Stimulated activated naive CD8-positive, alpha-beta T cell treated with anti-CD3 and anti-CD28 coated beads, Interleukin-15, amount 100 ng/mL, for 72 hours (primary cell): ENCODE data around the gene B3GLCT.
A peak's percentile ranks its signal among the peaks of the same experiment; 100 is the strongest.

ENCODE experiments used
- ATAC-seq: fragments of 150-1000 bp; cut with Tn5 transposase; 2 replicates; pipeline ENCODE4 v1.10.0; 2021; ENCODE audit warnings: mild to moderate bottlenecking, moderate library complexity
- DNase-seq, 2 donors: peaks; one replicate each; pipeline ENCODE4 v3.0.0; 2021 to 2022
- H3K27ac Mint-ChIP-seq, 2 donors: one replicate each; pipeline ENCODE4 v1.8.0; 2022; ENCODE audit warnings: mild to moderate bottlenecking in 2 of 2, mixed read lengths in 2 of 2, moderate library complexity in 2 of 2
- H3K27me3 Mint-ChIP-seq: one replicate; pipeline ENCODE4 v1.8.0; 2022; ENCODE audit warnings: mixed read lengths
- H3K4me1 Mint-ChIP-seq: one replicate; pipeline ENCODE4 v1.8.0; 2022; ENCODE audit warnings: mild to moderate bottlenecking, mixed read lengths
- H3K4me3 Mint-ChIP-seq, 2 donors: one replicate each; pipeline ENCODE4 v1.8.0; 2022; ENCODE audit warnings: mild to moderate bottlenecking in 2 of 2, mixed read lengths in 2 of 2, moderate library complexity in 1 of 2
- H3K9me3 Mint-ChIP-seq, 2 donors: one replicate each; pipeline ENCODE4 v1.8.0; 2022; ENCODE audit warnings: mixed read lengths in 2 of 2

The B3GLCT gene

GRCh38 chr13:31199849-31200636 is at the start of gene B3GLCT:
Gene B3GLCT, plus strand, starts transcription at chr13:31199975. Its CDS starts 110 bp downstream, at chr13:31200085.
- H3K27ac Mint-ChIP-seq: peak within 1 kb of the TSS in 1 of 2 donors; percentile 97
- H3K4me3 Mint-ChIP-seq: peak within 1 kb of the TSS; percentile 76 to 93
- H3K9me3 Mint-ChIP-seq: no peaks in the 10 kb centered on the region
- peak; percentile 80 for ATAC-seq
- H3K27me3 Mint-ChIP-seq: no peaks in the 10 kb centered on the region
- peak; percentile 82 to 88 for DNase-seq
- peaks cover 31% of the 10 kb centered on the region for H3K4me1 Mint-ChIP-seq

- Mint-ChIP-seq H3K27ac (peak overlapping the region; percentile 74 to 75), H3K4me1 (peaks cover 19% of the 10 kb centered on the region), H3K9me3 (no peaks in the 10 kb centered on the region), H3K27me3 (no peaks in the 10 kb centered on the region), H3K4me3 (no peak overlapping the region)
- DNase-seq (no peak), ATAC-seq (no peak)
Observed at GRCh38 chr13:31150315-31150985, 49.3 kb upstream of the B3GLCT start.

- DNase-seq (no peak), ATAC-seq (no peak)
- H3K4me3 Mint-ChIP-seq: no peak overlapping the region
- H3K4me1 Mint-ChIP-seq: peaks cover 17% of the 10 kb centered on the region
- H3K9me3 Mint-ChIP-seq: no peaks in the 10 kb centered on the region
- H3K27me3 Mint-ChIP-seq: no peaks in the 10 kb centered on the region
- H3K27ac Mint-ChIP-seq: no peak overlapping the region
Observed at GRCh38 chr13:31151837-31152236, 47.9 kb upstream of the B3GLCT start.

- Mint-ChIP-seq H3K27me3 (no peaks in the 10 kb centered on the region), H3K4me1 (peaks cover 37% of the 10 kb centered on the region), H3K4me3 (no peak overlapping the region), H3K27ac (no peak overlapping the region), H3K9me3 (no peaks in the 10 kb centered on the region)
- ATAC-seq (no peak), DNase-seq (no peak)
Observed at GRCh38 chr13:31154939-31155338, 44.8 kb upstream of the B3GLCT start.

GRCh38 chr13:31159306-31159705 is 40.5 kb upstream of the B3GLCT start:
- Mint-ChIP-seq H3K4me3 (peak overlapping the region; percentile 92 to 95), H3K4me1 (peaks cover 37% of the 10 kb centered on the region), H3K9me3 (no peaks in the 10 kb centered on the region), H3K27ac (peak overlapping the region; percentile 50 to 85), H3K27me3 (no peaks in the 10 kb centered on the region)
- DNase-seq: no peak
- ATAC-seq: no peak

- ATAC-seq (peak; percentile 36), DNase-seq (peak; percentile 66 to 76)
- peaks cover 37% of the 10 kb centered on the region for H3K4me1 Mint-ChIP-seq
- peak overlapping the region; percentile 92 to 95 for H3K4me3 Mint-ChIP-seq
- no peaks in the 10 kb centered on the region for H3K9me3 Mint-ChIP-seq
- H3K27ac Mint-ChIP-seq: peak overlapping the region; percentile 99 to 100
- H3K27me3 Mint-ChIP-seq: no peaks in the 10 kb centered on the region
Observed at GRCh38 chr13:31160857-31161556, 38.8 kb upstream of the B3GLCT start.

GRCh38 chr13:31161557-31162150 is 38.1 kb upstream of the B3GLCT start, which contains the start of gene HSPH1:
Gene HSPH1, minus strand, starts transcription at chr13:31161904. Its CDS starts 322 bp downstream, at chr13:31161582.
- DNase-seq: peak; percentile 97 to 99
- Mint-ChIP-seq H3K9me3 (no peaks in the 10 kb centered on the region), H3K4me3 (peak within 1 kb of the TSS; percentile 92 to 95), H3K27me3 (no peaks in the 10 kb centered on the region), H3K27ac (peak within 1 kb of the TSS; percentile 99 to 100), H3K4me1 (peaks cover 37% of the 10 kb centered on the region)
- ATAC-seq: peak; percentile 86

GRCh38 chr13:31162151-31163008 is 37.4 kb upstream of the B3GLCT start:
- Mint-ChIP-seq H3K4me3 (peak overlapping the region; percentile 92 to 95), H3K4me1 (peaks cover 32% of the 10 kb centered on the region), H3K27ac (peak overlapping the region; percentile 99 to 100), H3K9me3 (no peaks in the 10 kb centered on the region), H3K27me3 (no peaks in the 10 kb centered on the region)
- ATAC-seq (peak; percentile 90), DNase-seq (peak; percentile 95 to 97)

- H3K4me3 Mint-ChIP-seq: no peak overlapping the region
- H3K27me3 Mint-ChIP-seq: no peaks in the 10 kb centered on the region
- DNase-seq (no peak), ATAC-seq (no peak)
- H3K27ac Mint-ChIP-seq: no peak overlapping the region
- H3K4me1 Mint-ChIP-seq: peaks cover 27% of the 10 kb centered on the region
- no peaks in the 10 kb centered on the region for H3K9me3 Mint-ChIP-seq
Observed at GRCh38 chr13:31166591-31166990, 33.2 kb upstream of the B3GLCT start.

- no peaks in the 10 kb centered on the region for H3K27me3 Mint-ChIP-seq
- DNase-seq (no peak), ATAC-seq (peak; percentile 77)
Observed at GRCh38 chr13:31167490-31167889, 32.3 kb upstream of the B3GLCT start.

GRCh38 chr13:31168166-31168565 is 31.6 kb upstream of the B3GLCT start:
- ATAC-seq (no peak), DNase-seq (no peak)
- Mint-ChIP-seq H3K9me3 (no peaks in the 10 kb centered on the region), H3K27me3 (peaks cover 3% of the 10 kb centered on the region), H3K4me1 (peaks cover 21% of the 10 kb centered on the region), H3K27ac (no peak overlapping the region), H3K4me3 (peak overlapping the region in 1 of 2 donors; percentile 10)

More at GRCh38 chr13:31167490-31167889, 32.3 kb upstream of the B3GLCT start:
- H3K4me3 Mint-ChIP-seq: no peak overlapping the region
- H3K4me1 Mint-ChIP-seq: peaks cover 27% of the 10 kb centered on the region
- no peak overlapping the region for H3K27ac Mint-ChIP-seq
- no peaks in the 10 kb centered on the region for H3K9me3 Mint-ChIP-seq

GRCh38 chr13:31168736-31169135 is 31.0 kb upstream of the B3GLCT start:
- Mint-ChIP-seq H3K27ac (peak overlapping the region in 1 of 2 donors; percentile 17), H3K4me3 (no peak overlapping the region), H3K27me3 (peaks cover 9% of the 10 kb centered on the region), H3K4me1 (peaks cover 19% of the 10 kb centered on the region), H3K9me3 (no peaks in the 10 kb centered on the region)
- ATAC-seq: no peak
- no peak for DNase-seq

GRCh38 chr13:31172001-31172400 is 27.8 kb upstream of the B3GLCT start:
- ATAC-seq: no peak
- H3K4me3 Mint-ChIP-seq: no peak overlapping the region
- H3K4me1 Mint-ChIP-seq: peaks cover 19% of the 10 kb centered on the region
- H3K9me3 Mint-ChIP-seq: peaks cover 0 to under 1% of the 10 kb centered on the region in 2 donors
- H3K27ac Mint-ChIP-seq: no peak overlapping the region
- peaks cover 14% of the 10 kb centered on the region for H3K27me3 Mint-ChIP-seq
- no peak for DNase-seq

GRCh38 chr13:31172535-31172934 is 27.2 kb upstream of the B3GLCT start:
- DNase-seq (no peak), ATAC-seq (no peak)
- no peak overlapping the region for H3K4me3 Mint-ChIP-seq
- H3K27ac Mint-ChIP-seq: no peak overlapping the region
- H3K4me1 Mint-ChIP-seq: peaks cover 19% of the 10 kb centered on the region
- H3K9me3 Mint-ChIP-seq: peaks cover 0 to 6% of the 10 kb centered on the region in 2 donors
- H3K27me3 Mint-ChIP-seq: peaks cover 14% of the 10 kb centered on the region
